HK-2 (cell line): Measurements from ENCODE around the gene BIRC6.
"Not testable (repeated sequence)": the region's sequence is repeated elsewhere in the genome, so short reads cannot be mapped to it uniquely, and the experiment has no call there.

Source experiments
- DNase-seq: peaks from one replicate; pipeline ENCODE4 v3.0.0-alpha.2; 2018; ENCODE audit not compliant: unreplicated experiment

Gene BIRC6

DNA sequence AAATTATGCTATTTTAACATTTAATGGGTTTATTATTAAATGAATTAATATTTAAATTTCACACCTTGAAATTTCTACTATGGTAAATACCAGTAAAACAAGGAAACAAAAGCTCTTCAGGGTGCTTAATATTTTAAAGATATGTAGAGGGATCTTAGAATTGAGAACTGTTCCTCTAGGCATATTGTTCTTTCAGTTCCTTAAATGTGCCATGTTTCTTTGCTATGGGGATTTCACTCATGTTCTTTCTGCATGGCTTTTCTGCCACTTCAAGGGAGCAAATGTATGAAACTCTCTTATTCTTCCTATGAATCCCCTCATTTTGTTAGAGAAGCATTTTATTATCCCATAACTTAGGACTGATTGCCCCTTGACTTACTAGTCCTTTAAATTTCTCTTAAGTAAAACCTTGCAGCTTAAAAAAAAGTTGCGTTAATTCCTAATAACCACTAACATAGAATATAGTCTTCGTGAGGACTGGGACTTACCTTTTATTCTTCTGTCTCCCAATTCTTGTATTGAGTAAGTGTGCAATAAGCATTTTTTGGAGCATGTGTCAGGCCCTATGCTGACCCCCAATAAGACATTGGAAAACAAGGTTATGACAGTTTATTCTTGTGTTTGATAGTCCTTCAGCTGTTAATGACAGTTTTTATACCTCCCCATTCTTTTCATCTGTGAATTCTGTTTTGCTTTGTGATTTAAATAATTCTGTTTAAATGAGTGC lies 95.7 kb downstream of the BIRC6 start:
- DNase-seq: no peak

- no peak for DNase-seq
These were observed 96.6 kb downstream of the BIRC6 start for GRCh38 chr2:32453242-32454062.

- DNase-seq: no peak
These were observed 99.0 kb downstream of the BIRC6 start for GRCh38 chr2:32455816-32456215.

DNA sequence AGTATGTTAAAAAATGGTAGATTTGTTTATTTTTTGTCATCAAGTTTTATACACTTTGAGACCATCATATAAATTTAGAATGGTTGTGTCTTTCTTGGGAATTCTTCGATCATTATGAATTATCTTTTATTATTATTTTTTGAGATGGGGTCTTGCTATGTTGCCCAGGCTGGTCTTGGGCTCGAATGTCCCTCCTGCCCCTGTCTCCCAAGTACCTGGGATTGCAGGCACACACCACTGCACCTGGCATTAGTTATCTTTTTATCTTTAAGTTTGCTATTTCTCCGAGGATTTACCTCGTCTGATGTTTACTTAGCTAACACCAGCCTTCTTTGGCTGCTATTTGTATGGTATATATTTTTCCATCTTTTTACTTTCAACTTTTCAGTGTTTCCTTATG lies 100.0 kb downstream of the BIRC6 start:
- DNase-seq: no peak

- DNase-seq: no peak
These were observed 101.0 kb downstream of the BIRC6 start for GRCh38 chr2:32457814-32458213.

DNA sequence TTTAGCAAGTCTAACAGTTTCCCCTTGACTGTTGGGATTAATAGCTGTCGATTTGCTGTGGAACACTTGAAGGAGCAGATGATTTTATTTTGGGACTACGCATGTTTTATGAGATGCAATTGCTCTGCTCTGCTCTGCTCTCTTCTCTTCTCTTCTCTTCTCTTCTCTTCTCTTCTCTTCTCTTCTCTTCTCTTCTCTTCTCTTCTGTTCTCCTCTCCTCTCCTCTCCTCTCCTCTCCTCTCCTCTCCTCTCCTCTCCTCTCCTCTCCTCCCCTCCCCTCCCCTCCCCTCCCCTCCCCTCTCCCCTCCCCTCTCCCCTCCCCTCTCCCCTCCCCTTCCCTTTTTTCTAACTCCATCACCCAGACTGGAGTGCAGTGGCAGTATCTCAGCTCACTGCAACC lies 104.0 kb downstream of the BIRC6 start:
- DNase-seq: not testable (repeated sequence)

DNA sequence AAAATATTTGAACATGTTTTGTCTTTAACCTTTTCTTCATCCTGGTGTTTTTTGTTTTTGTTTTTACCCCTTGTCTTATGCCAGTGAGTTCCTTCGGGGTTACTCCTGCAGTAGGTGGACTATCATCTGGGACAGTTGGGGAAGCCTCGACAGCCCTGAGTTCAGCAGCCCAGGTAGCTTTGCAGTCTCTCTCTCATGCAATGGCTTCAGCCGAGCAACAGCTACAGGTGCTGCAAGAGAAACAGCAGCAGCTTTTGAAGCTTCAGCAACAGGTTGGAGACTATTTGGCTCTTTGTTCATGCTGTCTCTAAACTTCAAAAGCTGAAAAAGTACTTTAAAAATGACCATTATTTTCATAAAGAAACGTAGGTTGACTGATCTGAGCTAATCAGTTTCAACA lies 106.3 kb downstream of the BIRC6 start:
- DNase-seq: no peak

DNA sequence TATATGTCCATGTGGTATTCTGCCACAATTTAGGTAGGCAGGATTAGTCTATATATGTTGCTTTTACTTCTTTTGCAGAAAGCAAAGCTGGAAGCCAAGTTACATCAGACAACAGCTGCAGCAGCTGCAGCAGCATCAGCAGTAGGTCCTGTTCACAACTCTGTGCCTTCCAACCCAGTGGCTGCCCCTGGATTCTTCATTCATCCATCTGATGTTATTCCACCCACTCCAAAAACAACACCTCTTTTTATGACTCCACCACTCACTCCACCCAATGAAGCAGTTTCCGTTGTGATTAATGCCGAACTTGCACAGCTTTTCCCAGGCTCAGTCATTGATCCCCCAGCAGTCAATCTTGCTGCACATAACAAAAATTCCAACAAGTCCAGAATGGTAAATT lies 107.6 kb downstream of the BIRC6 start:
- no peak for DNase-seq

GRCh38 chr2:32472605-32473004 lies 115.8 kb downstream of the BIRC6 start:
- no peak for DNase-seq

- DNase-seq: no peak
These were observed 117.6 kb downstream of the BIRC6 start for GRCh38 chr2:32474381-32474780.

DNA sequence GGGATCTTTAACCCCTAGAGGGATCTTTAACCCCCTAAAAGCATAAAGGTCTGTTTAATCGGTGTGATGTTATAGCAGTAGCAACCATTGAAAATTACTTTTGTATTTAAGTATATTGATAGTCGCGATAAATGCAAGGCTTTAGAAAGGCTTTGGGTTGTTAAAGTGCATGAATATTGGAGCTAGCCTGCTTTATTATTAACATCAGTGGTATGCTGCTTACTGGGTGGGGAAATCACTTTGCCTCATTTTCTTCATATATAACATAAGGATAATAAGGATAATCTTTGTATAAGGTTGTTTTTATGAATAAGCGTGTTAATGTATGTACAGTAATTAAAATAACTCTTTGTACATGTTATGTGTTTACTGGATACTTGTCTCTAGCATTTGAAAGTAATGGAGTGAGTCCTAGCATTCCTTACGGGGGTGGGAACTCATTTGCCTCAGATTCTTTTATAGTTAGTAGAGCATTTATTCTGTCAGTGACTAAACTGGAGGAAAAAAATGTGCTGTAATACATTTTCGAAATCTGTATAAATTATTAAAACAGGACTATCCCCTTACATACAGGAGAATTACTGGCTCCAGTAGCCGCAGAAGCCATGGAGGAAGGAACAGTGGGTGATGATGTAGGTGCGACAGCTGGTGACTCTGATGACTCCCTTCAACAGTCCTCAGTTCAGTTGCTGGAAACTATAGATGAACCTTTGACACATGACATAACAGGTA lies 122.2 kb downstream of the BIRC6 start:
- no peak for DNase-seq

- no peak for DNase-seq
These were observed 123.2 kb downstream of the BIRC6 start for GRCh38 chr2:32479993-32480392.

DNA sequence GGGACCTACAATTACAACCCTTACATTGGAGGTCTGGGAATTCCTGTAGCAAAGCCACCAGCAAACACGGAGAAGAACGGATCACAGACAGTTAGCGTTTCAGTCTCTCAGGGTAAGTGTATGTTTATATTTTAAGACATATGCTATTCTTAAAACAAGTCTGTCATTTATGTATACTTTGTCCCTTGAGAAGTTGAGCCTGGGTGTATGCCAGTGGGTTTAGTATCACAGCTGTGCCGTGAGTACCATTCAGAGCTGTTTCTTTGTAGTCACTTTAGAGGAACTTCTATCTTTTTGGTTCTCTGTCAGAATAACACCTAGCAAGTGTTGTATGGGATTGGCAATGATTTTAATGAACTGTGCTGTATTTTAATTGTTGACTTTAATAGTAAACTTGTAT lies 125.6 kb downstream of the BIRC6 start:
- DNase-seq: no peak

- DNase-seq: peak; percentile 16
These were observed 128.1 kb downstream of the BIRC6 start for GRCh38 chr2:32484937-32485336.

DNA sequence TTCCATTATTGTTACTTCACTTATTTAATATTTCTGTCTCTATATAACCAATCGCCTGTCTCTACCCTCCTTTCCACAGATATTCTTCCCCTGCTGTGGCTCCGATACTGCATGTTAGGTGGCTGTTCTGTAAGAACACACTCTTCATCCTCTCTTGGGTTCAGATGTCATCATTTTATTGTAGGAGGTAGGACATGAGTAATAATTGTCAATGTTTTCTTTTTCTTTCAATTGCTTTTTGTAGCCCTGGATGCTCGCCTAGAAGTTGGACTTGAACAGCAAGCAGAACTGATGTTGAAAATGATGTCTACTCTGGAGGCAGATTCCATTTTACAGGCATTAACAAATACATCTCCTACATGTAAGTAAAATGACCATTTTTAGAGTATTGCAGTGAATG lies 128.6 kb downstream of the BIRC6 start:
- DNase-seq: no peak

DNA sequence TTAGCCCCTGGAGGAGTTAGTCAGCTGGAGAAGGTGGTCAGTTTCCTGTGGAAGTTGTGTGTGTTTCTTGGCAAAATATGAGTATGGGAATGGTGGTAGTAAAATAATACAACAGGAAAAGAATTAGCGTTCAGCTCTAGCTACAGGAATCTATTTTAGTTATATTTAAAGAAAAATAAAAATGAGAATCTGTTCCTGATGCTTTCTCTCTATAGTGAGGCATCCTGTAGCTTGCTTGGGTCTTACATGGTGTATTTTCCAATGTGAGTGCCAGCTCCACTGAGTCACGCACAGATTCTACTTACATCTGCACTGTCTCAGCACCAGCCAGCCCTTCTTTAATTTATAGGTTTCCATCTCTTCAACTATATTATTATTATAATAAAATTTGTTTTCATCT lies 132.2 kb downstream of the BIRC6 start:
- no peak for DNase-seq

- DNase-seq: no peak
These were observed 134.5 kb downstream of the BIRC6 start for GRCh38 chr2:32491346-32491745.

GRCh38 chr2:32495139-32495538 lies 138.3 kb downstream of the BIRC6 start:
- DNase-seq: no peak

DNA sequence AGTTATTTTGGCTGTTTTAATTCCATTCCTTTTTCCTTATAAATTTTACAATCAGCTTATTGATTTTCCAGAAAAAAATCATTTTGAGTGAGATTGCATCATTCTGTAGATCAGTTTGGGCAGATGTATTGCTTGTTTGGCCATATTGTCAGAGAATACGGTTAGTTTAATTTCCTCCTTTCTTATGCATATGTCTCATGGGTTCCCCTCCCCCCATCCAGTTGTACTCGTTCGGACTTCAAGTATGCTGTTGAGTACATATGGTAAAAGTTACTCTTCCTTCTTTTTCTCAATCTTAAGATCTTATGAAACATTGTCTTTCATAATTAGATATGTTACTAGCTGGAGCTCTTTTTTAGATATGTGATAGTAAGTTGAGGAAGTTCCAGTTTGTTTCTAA lies 139.8 kb downstream of the BIRC6 start:
- no peak for DNase-seq

DNA sequence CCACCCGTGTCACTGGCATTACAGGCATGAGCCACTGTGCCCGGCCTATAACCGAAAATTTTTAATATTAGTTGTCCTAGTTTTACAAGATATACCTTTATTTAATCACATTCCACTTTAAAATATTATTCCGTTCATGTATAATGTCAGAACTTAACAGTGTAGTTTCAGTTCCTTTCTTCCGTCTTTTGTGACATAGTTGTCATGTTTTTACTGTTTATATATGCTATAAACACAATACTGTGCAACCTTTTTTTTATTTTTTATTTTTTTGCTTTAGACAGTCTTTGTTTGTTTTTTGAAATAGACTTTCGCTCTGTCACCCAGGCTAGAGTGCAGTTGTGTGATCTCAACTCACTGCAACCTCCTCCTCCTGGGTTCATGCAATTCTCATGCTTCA lies 141.5 kb downstream of the BIRC6 start:
- no peak for DNase-seq

DNA sequence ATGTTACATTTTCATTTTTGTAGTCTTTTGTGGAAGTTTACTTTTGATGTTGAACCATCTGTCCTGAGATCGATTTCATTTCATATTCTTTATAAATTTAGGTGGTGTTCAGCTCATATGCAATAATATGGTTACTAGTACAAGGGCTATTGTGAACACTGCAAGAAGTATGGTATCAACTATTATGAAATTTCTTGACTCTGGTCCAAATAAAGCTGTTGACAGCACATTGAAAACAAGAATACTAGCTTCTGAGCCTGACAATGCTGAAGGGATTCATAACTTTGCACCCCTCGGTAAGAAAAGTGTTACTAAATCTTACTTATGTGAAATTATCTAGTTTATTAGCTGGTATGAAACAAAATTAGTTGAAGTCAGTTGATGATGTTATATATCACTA lies 146.1 kb downstream of the BIRC6 start:
- DNase-seq: no peak

- DNase-seq: no peak
These were observed 148.2 kb downstream of the BIRC6 start for GRCh38 chr2:32504877-32505478.
